Peyer's patch (tissue), 4 donors: Measurements from ENCODE around the gene IL1RL2. TPM values are rescaled to one million over a fixed set of nuclear protein-coding genes. Genes with fewer than 3 reads are reported as not detected.

ENCODE experiments used
- DNase-seq, 3 donors: peaks; one replicate each; pipeline ENCODE4 v3.0.0-alpha.2; 2017 to 2019
- H3K27ac ChIP-seq, 4 donors: fragments of 200-600 bp; sonication (generic); one replicate each; pipeline ENCODE4 v1.5.1; 2016 to 2019
- H3K27me3 ChIP-seq, 2 donors: fragments of 200-600 bp; sonication (generic); one replicate each; pipeline ENCODE4 v1.5.1; 2019
- H3K36me3 ChIP-seq, 3 donors: fragments of 200-600 bp; sonication (generic); one replicate each; pipeline ENCODE4 v1.5.1; 2016 to 2019
- H3K4me1 ChIP-seq, 4 donors: fragments of 200-600 bp; sonication (generic); one replicate each; pipeline ENCODE4 v1.5.1; 2016 to 2019
- H3K4me3 ChIP-seq, 4 donors: fragments of 200-600 bp; sonication (generic); 1 replicate in 3 of 4; 2 replicates in 1 of 4; pipeline ENCODE4 v1.5.1; 2016 to 2019; ENCODE audit warnings: mild to moderate bottlenecking in 1 of 4
- H3K9me3 ChIP-seq, 4 donors: fragments of 200-600 bp; sonication (generic); one replicate each; pipeline ENCODE4 v1.5.1; 2016 to 2019; ENCODE audit warnings: mild to moderate bottlenecking in 1 of 4
- CTCF ChIP-seq, 6 experiments: fragments of 450-650 bp in 4 of 6; fragments of 200-600 bp in 2 of 6; sonication (generic) in 1 of 6; IDR thresholded peaks; one replicate each; pipeline ENCODE4 v1.5.1; 2017 to 2019; ENCODE audit warnings: antibody characterized with exemption in 6 of 6, mild to moderate bottlenecking in 3 of 6, moderate library complexity in 1 of 6
- POLR2A ChIP-seq, 2 donors: fragments of 450-650 bp; IDR thresholded peaks; one replicate each; pipeline ENCODE4 v1.5.1; 2017; ENCODE audit warnings: antibody characterized with exemption in 2 of 2, mild to moderate bottlenecking in 2 of 2, moderate library complexity in 2 of 2
- total RNA-seq, 4 donors: library from RNA; depleted of rRNA; stranded (reverse); fragments of >200 nt; gene quantifications; one replicate each; pipeline ENCODE4 v1.1.0, GENCODE V29; 2016

Gene IL1RL2
- total RNA-seq, 4 donors from 2014 or later, result 0.57 to 2.5 TPM; not detected in 2

- no peak overlapping the region for H3K27ac ChIP-seq
- no peaks in the 10 kb centered on the region for H3K27me3 ChIP-seq
- no peak for TF ChIP-seq POLR2A (IDR thresholded peaks at IDR 0.05)
- no peak for TF ChIP-seq CTCF (IDR thresholded peaks at IDR 0.05)
- H3K36me3 ChIP-seq, result no peaks in the 10 kb centered on the region
- H3K9me3 ChIP-seq, result no peaks in the 10 kb centered on the region
- H3K4me3 ChIP-seq, result no peak overlapping the region
- DNase-seq, result no peak
- no peaks in the 10 kb centered on the region for H3K4me1 ChIP-seq
Measured at GRCh38 chr2:102200539-102200938, 13.7 kb downstream of the IL1RL2 start.

GRCh38 chr2:102204638-102205037, 17.8 kb downstream of the IL1RL2 start:
- Histone ChIP-seq H3K27ac (no peak overlapping the region), H3K36me3 (no peaks in the 10 kb centered on the region), H3K27me3 (no peaks in the 10 kb centered on the region), H3K9me3 (no peaks in the 10 kb centered on the region), H3K4me1 (no peaks in the 10 kb centered on the region), H3K4me3 (no peak overlapping the region)
- TF ChIP-seq POLR2A (IDR thresholded peaks at IDR 0.05) (no peak), CTCF (IDR thresholded peaks at IDR 0.05) (no peak)
- no peak for DNase-seq

GRCh38 chr2:102206666-102207341, 20.0 kb downstream of the IL1RL2 start:
- no peak for DNase-seq
- Histone ChIP-seq H3K27me3 (no peaks in the 10 kb centered on the region), H3K27ac (no peak overlapping the region), H3K4me3 (no peak overlapping the region), H3K36me3 (no peaks in the 10 kb centered on the region), H3K4me1 (no peaks in the 10 kb centered on the region), H3K9me3 (no peaks in the 10 kb centered on the region)
- TF ChIP-seq CTCF (IDR thresholded peaks at IDR 0.05) (no peak), POLR2A (IDR thresholded peaks at IDR 0.05) (no peak)

GRCh38 chr2:102208774-102209173, 22.0 kb downstream of the IL1RL2 start:
- H3K27ac ChIP-seq, result no peak overlapping the region
- no peak overlapping the region for H3K4me3 ChIP-seq
- H3K36me3 ChIP-seq, result no peaks in the 10 kb centered on the region
- H3K27me3 ChIP-seq, result no peaks in the 10 kb centered on the region
- DNase-seq, result no peak
- TF ChIP-seq CTCF (IDR thresholded peaks at IDR 0.05), result no peak
- no peak for TF ChIP-seq POLR2A (IDR thresholded peaks at IDR 0.05)
- H3K4me1 ChIP-seq, result no peaks in the 10 kb centered on the region
- no peaks in the 10 kb centered on the region for H3K9me3 ChIP-seq

- TF ChIP-seq CTCF (IDR thresholded peaks at IDR 0.05) (no peak), POLR2A (IDR thresholded peaks at IDR 0.05) (no peak)
- DNase-seq, result no peak
- Histone ChIP-seq H3K36me3 (no peaks in the 10 kb centered on the region), H3K9me3 (no peaks in the 10 kb centered on the region), H3K4me1 (no peaks in the 10 kb centered on the region), H3K4me3 (no peak overlapping the region), H3K27me3 (no peaks in the 10 kb centered on the region), H3K27ac (no peak overlapping the region)
Measured at GRCh38 chr2:102209474-102209873, 22.7 kb downstream of the IL1RL2 start.

GRCh38 chr2:102217032-102217431, 30.2 kb downstream of the IL1RL2 start:
- Histone ChIP-seq H3K4me1 (no peaks in the 10 kb centered on the region), H3K27ac (no peak overlapping the region)

More at GRCh38 chr2:102217032-102217431, 30.2 kb downstream of the IL1RL2 start:
- Histone ChIP-seq H3K9me3 (peaks cover 0 to 10% (median 5%) of the 10 kb centered on the region in 4 donors), H3K27me3 (no peaks in the 10 kb centered on the region), H3K36me3 (no peaks in the 10 kb centered on the region), H3K4me3 (no peak overlapping the region)
- TF ChIP-seq POLR2A (IDR thresholded peaks at IDR 0.05) (no peak), CTCF (IDR thresholded peaks at IDR 0.05) (no peak)
- DNase-seq, result no peak
